HCT116 (cell line): Measurements from ENCODE around the gene PHOX2A.

ENCODE experiments used
- ATF3 ChIP-seq: IDR thresholded peaks from 2 replicates; pipeline ENCODE4 v1.6.1; 2012
- CBX3 ChIP-seq: IDR thresholded peaks from 2 replicates; pipeline ENCODE4 v1.6.1; 2012; ENCODE audit warnings: low read depth
- CEBPB ChIP-seq: IDR thresholded peaks from 2 replicates; pipeline ENCODE4 v1.6.1; 2012; ENCODE audit warnings: low read depth
- CTCF ChIP-seq, 3 experiments: fragments of 200-600 bp in 1 of 3; sonication (generic) in 1 of 3; IDR thresholded peaks in 2 of 3; conservative IDR thresholded peaks in 1 of 3; 2 replicates each; pipeline ENCODE4 v1.5.1; 2012 to 2017; ENCODE audit warnings: low read depth in 2 of 3, low read length in 2 of 3, antibody characterized with exemption in 1 of 3, borderline replicate concordance in 1 of 3, control low read depth in 1 of 3, mild to moderate bottlenecking in 1 of 3, mixed read lengths in 1 of 3, mixed run types in 1 of 3, moderate library complexity in 1 of 3; ENCODE audit not compliant: insufficient read depth in 1 of 3
- EZH2 ChIP-seq: fragments of 200-600 bp; sonication (generic); IDR thresholded peaks from 2 replicates; pipeline ENCODE4 v1.6.1; 2017; ENCODE audit warnings: antibody characterized with exemption, mixed run types
- FOSL1 ChIP-seq: IDR thresholded peaks from 2 replicates; pipeline ENCODE4 v1.6.1; 2012; ENCODE audit warnings: low read depth
- POLR2A ChIP-seq: IDR thresholded peaks from 2 replicates; pipeline ENCODE4 v1.7.0; 2011; ENCODE audit warnings: borderline replicate concordance; ENCODE audit not compliant: insufficient read depth, insufficient read length; ENCODE audit errors: extremely low read depth
- POLR2AphosphoS5 ChIP-seq: IDR thresholded peaks from 2 replicates; pipeline ENCODE4 v1.6.1; 2011; ENCODE audit warnings: mild to moderate bottlenecking, low read depth, low read length, moderate library complexity
- SIN3A ChIP-seq: IDR thresholded peaks from 2 replicates; pipeline ENCODE4 v1.6.1; 2012; ENCODE audit warnings: low read depth
- SRF ChIP-seq: IDR thresholded peaks from 2 replicates; pipeline ENCODE4 v1.6.1; 2012; ENCODE audit warnings: low read depth
- TCF7L2 ChIP-seq: IDR thresholded peaks from 2 replicates; pipeline ENCODE4 v1.7.0; 2011; ENCODE audit warnings: borderline replicate concordance, inconsistent platforms; ENCODE audit not compliant: insufficient read depth, insufficient read length; ENCODE audit errors: extremely low read depth
- YY1 ChIP-seq: IDR thresholded peaks from 2 replicates; pipeline ENCODE4 v1.6.1; 2011; ENCODE audit warnings: low read length, low read depth, moderate library complexity, mild to moderate bottlenecking; ENCODE audit not compliant: insufficient replicate concordance; ENCODE audit errors: extremely low read depth
- TF ChIP-seq, protein P1 (sequence below): IDR thresholded peaks from 2 replicates; pipeline ENCODE4 v1.6.1; 2012; ENCODE audit warnings: low read depth

- no peak for TF ChIP-seq SIN3A
- TF ChIP-seq CTCF (IDR thresholded peaks at IDR 0.05 in 2 of 3, conservative IDR thresholded peaks at IDR 0.05 in 1 of 3; ENCODE audit: borderline replicate concordance in 1 of 3, insufficient read depth in 1 of 3, low read depth in 2 of 3, low read length in 2 of 3): no peak
- TF ChIP-seq POLR2A: no peak
- TF ChIP-seq EZH2: no peak
- no peak for TF ChIP-seq POLR2AphosphoS5
- no peak for TF ChIP-seq CBX3
- no peak for TF ChIP-seq ATF3
- no peak for TF ChIP-seq YY1
- TF ChIP-seq, protein P1, sequence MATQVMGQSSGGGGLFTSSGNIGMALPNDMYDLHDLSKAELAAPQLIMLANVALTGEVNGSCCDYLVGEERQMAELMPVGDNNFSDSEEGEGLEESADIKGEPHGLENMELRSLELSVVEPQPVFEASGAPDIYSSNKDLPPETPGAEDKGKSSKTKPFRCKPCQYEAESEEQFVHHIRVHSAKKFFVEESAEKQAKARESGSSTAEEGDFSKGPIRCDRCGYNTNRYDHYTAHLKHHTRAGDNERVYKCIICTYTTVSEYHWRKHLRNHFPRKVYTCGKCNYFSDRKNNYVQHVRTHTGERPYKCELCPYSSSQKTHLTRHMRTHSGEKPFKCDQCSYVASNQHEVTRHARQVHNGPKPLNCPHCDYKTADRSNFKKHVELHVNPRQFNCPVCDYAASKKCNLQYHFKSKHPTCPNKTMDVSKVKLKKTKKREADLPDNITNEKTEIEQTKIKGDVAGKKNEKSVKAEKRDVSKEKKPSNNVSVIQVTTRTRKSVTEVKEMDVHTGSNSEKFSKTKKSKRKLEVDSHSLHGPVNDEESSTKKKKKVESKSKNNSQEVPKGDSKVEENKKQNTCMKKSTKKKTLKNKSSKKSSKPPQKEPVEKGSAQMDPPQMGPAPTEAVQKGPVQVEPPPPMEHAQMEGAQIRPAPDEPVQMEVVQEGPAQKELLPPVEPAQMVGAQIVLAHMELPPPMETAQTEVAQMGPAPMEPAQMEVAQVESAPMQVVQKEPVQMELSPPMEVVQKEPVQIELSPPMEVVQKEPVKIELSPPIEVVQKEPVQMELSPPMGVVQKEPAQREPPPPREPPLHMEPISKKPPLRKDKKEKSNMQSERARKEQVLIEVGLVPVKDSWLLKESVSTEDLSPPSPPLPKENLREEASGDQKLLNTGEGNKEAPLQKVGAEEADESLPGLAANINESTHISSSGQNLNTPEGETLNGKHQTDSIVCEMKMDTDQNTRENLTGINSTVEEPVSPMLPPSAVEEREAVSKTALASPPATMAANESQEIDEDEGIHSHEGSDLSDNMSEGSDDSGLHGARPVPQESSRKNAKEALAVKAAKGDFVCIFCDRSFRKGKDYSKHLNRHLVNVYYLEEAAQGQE: no peak
- no peak for TF ChIP-seq SRF
- no peak for TF ChIP-seq CEBPB
- TF ChIP-seq TCF7L2: no peak
- TF ChIP-seq FOSL1: no peak
Measured at GRCh38 chr11:72274435-72274834, 30.5 kb upstream of the PHOX2A start.
